Measurements from ENCODE around the gene CRIM1. TPM values are rescaled to one million over a fixed set of nuclear protein-coding genes. Genes with fewer than 3 reads are reported as not detected.

The CRIM1 gene
- total RNA-seq, 1 experiment from 2014 or later: 245 TPM

DNA sequence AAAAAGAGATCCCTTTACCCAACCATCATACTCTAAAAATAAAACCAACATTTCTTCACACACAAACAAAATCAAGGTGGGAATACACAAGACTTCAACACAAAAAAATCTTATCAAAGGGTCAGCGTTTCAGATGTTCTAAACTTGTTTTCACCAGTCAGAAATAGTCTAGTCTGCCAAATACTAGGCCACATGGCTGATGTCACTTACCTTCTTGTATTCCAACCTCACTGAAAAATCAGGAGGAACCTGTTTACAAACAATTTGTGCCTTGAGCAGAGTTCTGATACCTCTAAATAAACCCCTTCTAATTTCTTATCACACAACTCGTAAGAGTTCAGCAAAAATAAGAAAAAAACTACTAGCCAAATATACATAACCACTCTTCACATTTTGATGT, 222.3 kb downstream of the CRIM1 start:
- Histone ChIP-seq H3K36me3 (peaks cover 99% of the 10 kb centered on the region), H3K4me3 (no peak overlapping the region), H3K9me3 (replicated peaks) (no peaks in the 10 kb centered on the region), H3K4me1 (replicated peaks) (no peaks in the 10 kb centered on the region), H3K27ac (no peak overlapping the region), H3K27me3 (replicated peaks) (no peaks in the 10 kb centered on the region)
- DNase-seq (ENCODE audit: low read depth in 1 of 2, low spot score in 2 of 2): no peak

- no peak overlapping the region for H3K27ac ChIP-seq
- no peaks in the 10 kb centered on the region for H3K4me1 ChIP-seq (replicated peaks)
- H3K36me3 ChIP-seq: peaks cover 99% of the 10 kb centered on the region
These were observed 223.0 kb downstream of the CRIM1 start for GRCh38 chr2:36578343-36579296.

GRCh38 chr2:36579297-36579664, 223.7 kb downstream of the CRIM1 start:
- no peak for DNase-seq (ENCODE audit: low read depth in 1 of 2, low spot score in 2 of 2)
- H3K36me3 ChIP-seq: peaks cover 99% of the 10 kb centered on the region
- H3K27me3 ChIP-seq (replicated peaks): no peaks in the 10 kb centered on the region

More at GRCh38 chr2:36578343-36579296, 223.0 kb downstream of the CRIM1 start:
- no peak for DNase-seq (ENCODE audit: low read depth in 1 of 2, low spot score in 2 of 2)
- Histone ChIP-seq H3K27me3 (replicated peaks) (no peaks in the 10 kb centered on the region), H3K9me3 (replicated peaks) (no peaks in the 10 kb centered on the region), H3K4me3 (no peak overlapping the region)

GRCh38 chr2:36582538-36582937, 227.0 kb downstream of the CRIM1 start:
- Histone ChIP-seq H3K9me3 (replicated peaks) (no peaks in the 10 kb centered on the region), H3K27me3 (replicated peaks) (no peaks in the 10 kb centered on the region), H3K27ac (no peak overlapping the region), H3K4me1 (replicated peaks) (peaks cover 4% of the 10 kb centered on the region; the same call in 1 of the 2 replicates), H3K4me3 (no peak overlapping the region), H3K36me3 (peaks cover 100% of the 10 kb centered on the region)
- DNase-seq (ENCODE audit: low read depth in 1 of 2, low spot score in 2 of 2): no peak

More at GRCh38 chr2:36579297-36579664, 223.7 kb downstream of the CRIM1 start:
- Histone ChIP-seq H3K4me3 (no peak overlapping the region), H3K9me3 (replicated peaks) (no peaks in the 10 kb centered on the region), H3K4me1 (replicated peaks) (no peaks in the 10 kb centered on the region), H3K27ac (no peak overlapping the region)

- H3K36me3 ChIP-seq: peaks cover 100% of the 10 kb centered on the region
- H3K9me3 ChIP-seq (replicated peaks): no peaks in the 10 kb centered on the region
- H3K27ac ChIP-seq: no peak overlapping the region
- H3K27me3 ChIP-seq (replicated peaks): no peaks in the 10 kb centered on the region
- H3K4me1 ChIP-seq (replicated peaks): peaks cover 6% of the 10 kb centered on the region; the same call in 1 of the 2 replicates
- no peak overlapping the region for H3K4me3 ChIP-seq
- no peak for DNase-seq (ENCODE audit: low read depth in 1 of 2, low spot score in 2 of 2)
These were observed 227.4 kb downstream of the CRIM1 start for GRCh38 chr2:36582951-36583350.

DNA sequence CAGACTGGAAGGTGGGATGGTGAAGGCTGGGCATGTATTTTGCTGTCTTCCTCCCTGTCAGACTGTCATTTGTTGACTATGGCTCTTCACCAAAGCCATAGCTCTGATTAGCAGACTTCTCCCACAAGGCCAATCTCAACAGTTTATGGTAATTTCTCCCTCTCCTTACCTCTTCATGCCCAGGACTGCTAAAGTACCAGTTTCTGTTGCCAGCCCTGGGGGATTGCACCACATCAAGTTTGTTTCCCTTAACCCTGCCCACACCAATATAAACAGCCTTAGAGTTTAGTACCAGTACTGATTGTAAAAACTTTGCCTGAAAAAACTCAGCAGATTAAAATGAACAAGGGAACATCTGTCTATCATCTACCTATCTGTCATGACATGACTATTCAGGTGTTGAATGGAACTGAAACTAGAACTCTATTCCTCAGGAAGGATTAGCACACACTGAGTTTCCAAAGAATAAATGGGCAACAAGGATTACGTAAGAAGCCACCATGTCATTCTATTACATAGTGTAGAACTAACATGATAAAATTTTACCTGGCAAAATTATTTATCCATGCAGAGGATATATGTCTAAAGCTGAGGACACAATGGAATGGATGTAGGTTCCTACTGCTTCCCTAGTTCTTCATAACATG, 228.7 kb downstream of the CRIM1 start:
- Histone ChIP-seq H3K27me3 (replicated peaks) (no peaks in the 10 kb centered on the region), H3K4me3 (no peak overlapping the region), H3K4me1 (replicated peaks) (peaks cover 6% of the 10 kb centered on the region; the same call in 1 of the 2 replicates), H3K9me3 (replicated peaks) (no peaks in the 10 kb centered on the region), H3K27ac (no peak overlapping the region), H3K36me3 (peaks cover 97% of the 10 kb centered on the region)
- no peak for DNase-seq (ENCODE audit: low read depth in 1 of 2, low spot score in 2 of 2)

DNA sequence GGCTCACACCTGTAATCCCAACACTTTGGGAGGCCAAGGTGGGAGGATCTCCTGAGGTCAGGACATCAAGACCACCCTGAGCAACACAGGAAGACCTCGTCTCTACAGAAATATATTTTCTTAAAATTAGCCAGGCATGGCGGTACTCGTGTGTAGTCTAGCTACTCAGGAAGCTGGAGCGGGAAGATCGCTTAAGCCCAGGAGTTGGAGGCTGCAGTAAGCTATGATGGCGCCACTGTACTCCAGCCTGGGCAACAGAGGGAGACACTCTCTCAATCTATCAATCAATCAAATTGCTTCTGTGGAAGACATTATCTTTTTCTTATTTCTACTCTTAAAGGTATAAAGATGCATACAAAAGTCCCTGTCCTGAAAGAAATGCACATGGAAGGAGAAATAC, 231.1 kb downstream of the CRIM1 start:
- Histone ChIP-seq H3K27me3 (replicated peaks) (no peaks in the 10 kb centered on the region), H3K36me3 (peaks cover 93% of the 10 kb centered on the region), H3K27ac (no peak overlapping the region), H3K9me3 (replicated peaks) (no peaks in the 10 kb centered on the region), H3K4me3 (no peak overlapping the region), H3K4me1 (replicated peaks) (peaks cover 6% of the 10 kb centered on the region; the same call in 1 of the 2 replicates)
- DNase-seq (ENCODE audit: low read depth in 1 of 2, low spot score in 2 of 2): no peak

GRCh38 chr2:36587101-36587500, 231.5 kb downstream of the CRIM1 start:
- Histone ChIP-seq H3K27ac (no peak overlapping the region), H3K36me3 (peaks cover 88% of the 10 kb centered on the region), H3K9me3 (replicated peaks) (no peaks in the 10 kb centered on the region), H3K27me3 (replicated peaks) (no peaks in the 10 kb centered on the region), H3K4me3 (no peak overlapping the region), H3K4me1 (replicated peaks) (peaks cover 6% of the 10 kb centered on the region; the same call in 1 of the 2 replicates)
- no peak for DNase-seq (ENCODE audit: low read depth in 1 of 2, low spot score in 2 of 2)

GRCh38 chr2:36587556-36587955, 232.0 kb downstream of the CRIM1 start:
- H3K4me1 ChIP-seq (replicated peaks): peaks cover 6% of the 10 kb centered on the region; the same call in 1 of the 2 replicates
- H3K36me3 ChIP-seq: peaks cover 84% of the 10 kb centered on the region
- H3K9me3 ChIP-seq (replicated peaks): no peaks in the 10 kb centered on the region
- H3K4me3 ChIP-seq: no peak overlapping the region
- no peak for DNase-seq (ENCODE audit: low read depth in 1 of 2, low spot score in 2 of 2)
- no peak overlapping the region for H3K27ac ChIP-seq
- H3K27me3 ChIP-seq (replicated peaks): no peaks in the 10 kb centered on the region

GRCh38 chr2:36589230-36589630, 233.7 kb downstream of the CRIM1 start:
- H3K36me3 ChIP-seq: peaks cover 69% of the 10 kb centered on the region
- H3K27ac ChIP-seq: no peak overlapping the region

DNA sequence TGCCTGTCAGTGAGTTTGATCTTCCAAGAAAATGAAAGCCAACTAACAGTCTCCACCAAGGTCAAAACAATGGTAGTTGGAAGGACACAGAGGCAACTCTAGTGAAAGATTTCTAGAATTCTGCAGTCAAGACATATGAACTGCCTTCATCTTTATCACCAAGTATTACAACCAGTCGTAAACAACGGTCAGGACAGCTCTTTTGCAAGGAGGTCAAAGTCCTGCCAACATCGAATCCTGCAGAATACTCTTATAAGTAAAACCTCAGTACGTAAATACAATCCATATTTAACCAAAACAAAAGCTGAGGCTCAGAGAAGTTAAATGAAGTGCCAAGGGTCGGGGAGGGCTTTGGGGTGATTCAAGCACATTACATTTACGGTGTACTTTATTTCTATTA, 239.3 kb downstream of the CRIM1 start:
- Histone ChIP-seq H3K4me3 (no peak overlapping the region), H3K36me3 (peaks cover 49% of the 10 kb centered on the region), H3K4me1 (replicated peaks) (peaks cover 16% of the 10 kb centered on the region), H3K27me3 (replicated peaks) (no peaks in the 10 kb centered on the region), H3K9me3 (replicated peaks) (no peaks in the 10 kb centered on the region; the same call in 1 of the 2 replicates), H3K27ac (no peak overlapping the region)
- DNase-seq (ENCODE audit: low read depth in 1 of 2, low spot score in 2 of 2): no peak

More at GRCh38 chr2:36589230-36589630, 233.7 kb downstream of the CRIM1 start:
- H3K4me3 ChIP-seq: no peak overlapping the region
- DNase-seq (ENCODE audit: low read depth in 1 of 2, low spot score in 2 of 2): no peak
- H3K27me3 ChIP-seq (replicated peaks): no peaks in the 10 kb centered on the region
- no peaks in the 10 kb centered on the region for H3K9me3 ChIP-seq (replicated peaks)
- peaks cover 6% of the 10 kb centered on the region; the same call in 1 of the 2 replicates for H3K4me1 ChIP-seq (replicated peaks)

DNA sequence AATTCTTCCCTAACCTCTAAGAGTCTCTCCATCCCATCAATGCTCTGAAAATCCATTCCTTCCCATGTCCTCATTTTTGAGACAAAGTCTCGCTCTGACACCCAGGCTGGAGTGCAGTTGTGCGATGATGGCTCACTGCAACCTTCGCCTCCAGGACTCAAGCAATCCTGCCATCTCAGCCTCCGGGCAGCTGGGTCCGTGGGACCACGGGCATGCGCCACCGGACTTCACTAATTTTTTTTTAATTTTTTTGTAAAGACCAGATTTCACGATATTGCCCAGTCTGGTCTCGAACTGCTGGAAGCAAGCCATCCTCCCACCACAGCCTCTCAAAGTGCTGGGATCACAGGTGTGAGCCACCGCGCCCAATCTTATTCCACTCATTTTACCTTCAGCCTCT, 240.8 kb downstream of the CRIM1 start:
- no peaks in the 10 kb centered on the region; the same call in 1 of the 2 replicates for H3K9me3 ChIP-seq (replicated peaks)

DNA sequence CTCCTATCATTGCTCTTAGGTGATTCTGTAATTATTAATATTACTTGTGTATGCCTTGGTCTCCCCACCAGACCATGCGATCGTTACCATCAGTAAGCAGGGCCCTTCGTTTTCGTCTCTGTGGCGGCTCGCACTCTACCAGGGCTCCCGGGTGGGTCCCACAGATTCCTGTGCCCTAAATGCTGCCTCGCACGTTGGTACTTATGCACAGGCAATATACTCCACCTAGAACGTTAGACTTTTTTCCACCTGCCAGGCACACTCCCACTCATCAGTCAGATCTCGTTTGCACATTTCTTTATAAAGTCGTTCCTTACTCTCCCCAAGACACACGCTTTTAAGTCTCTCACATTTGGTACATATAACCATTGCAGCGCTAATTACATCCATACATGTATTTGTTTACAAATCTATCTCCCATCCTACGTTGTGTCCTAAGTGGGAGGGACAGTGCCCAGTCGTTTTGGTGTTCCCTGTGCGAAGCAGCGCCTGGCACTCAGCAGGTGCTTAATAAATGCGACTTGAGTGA, 241.5 kb downstream of the CRIM1 start:
- no peak overlapping the region for H3K27ac ChIP-seq
- DNase-seq (ENCODE audit: low read depth in 1 of 2, low spot score in 2 of 2): no peak

More for the DNA sequence above, 240.8 kb downstream of the CRIM1 start:
- Histone ChIP-seq H3K27me3 (replicated peaks) (no peaks in the 10 kb centered on the region), H3K36me3 (peaks cover 35% of the 10 kb centered on the region), H3K4me3 (no peak overlapping the region), H3K4me1 (replicated peaks) (peaks cover 16% of the 10 kb centered on the region), H3K27ac (no peak overlapping the region)
- no peak for DNase-seq (ENCODE audit: low read depth in 1 of 2, low spot score in 2 of 2)

More for the DNA sequence above, 241.5 kb downstream of the CRIM1 start:
- H3K36me3 ChIP-seq: peaks cover 35% of the 10 kb centered on the region
- H3K4me1 ChIP-seq (replicated peaks): peaks cover 16% of the 10 kb centered on the region
- peak overlapping the region; percentile 95 for H3K4me3 ChIP-seq
- H3K9me3 ChIP-seq (replicated peaks): no peaks in the 10 kb centered on the region; the same call in 1 of the 2 replicates
- H3K27me3 ChIP-seq (replicated peaks): no peaks in the 10 kb centered on the region
